Measurements from ENCODE around the gene DPYD. TPM values are rescaled to one million over a fixed set of nuclear protein-coding genes. Genes with fewer than 3 reads are reported as not detected.

DPYD gene
- total RNA-seq, 2 donors from 2014 or later, result 4.9 to 11.7 TPM

GRCh38 chr1:97414682-97415312 is 506.0 kb downstream of the DPYD start:
- intact Hi-C loops (cut with DNase I), result no loop called here
- DNase-seq, result no peak
- Histone ChIP-seq H3K4me1 (no peaks in the 10 kb centered on the region), H3K27me3 (no peaks in the 10 kb centered on the region), H3K9me3 (no peaks in the 10 kb centered on the region), H3K36me3 (no peaks in the 10 kb centered on the region), H3K4me3 (no peak overlapping the region), H3K9ac (ENCODE audit: low read depth in 2 of 2, low read length in 2 of 2) (no peak overlapping the region), H3K27ac (no peak overlapping the region)
- TF ChIP-seq CTCF (IDR thresholded peaks at IDR 0.05), result no peak

- Histone ChIP-seq H3K9ac (ENCODE audit: low read depth in 2 of 2, low read length in 2 of 2) (no peak overlapping the region), H3K36me3 (no peaks in the 10 kb centered on the region), H3K27me3 (no peaks in the 10 kb centered on the region), H3K27ac (no peak overlapping the region), H3K4me3 (no peak overlapping the region), H3K9me3 (no peaks in the 10 kb centered on the region), H3K4me1 (no peaks in the 10 kb centered on the region)
- no peak for TF ChIP-seq CTCF (IDR thresholded peaks at IDR 0.05)
- intact Hi-C loops (cut with DNase I), result no loop called here
- DNase-seq, result no peak
Measured at GRCh38 chr1:97412737-97413136, 508.1 kb downstream of the DPYD start.

- Histone ChIP-seq H3K9ac (ENCODE audit: low read depth in 2 of 2, low read length in 2 of 2) (no peak overlapping the region), H3K27me3 (no peaks in the 10 kb centered on the region), H3K9me3 (no peaks in the 10 kb centered on the region), H3K4me1 (no peaks in the 10 kb centered on the region), H3K4me3 (no peak overlapping the region), H3K27ac (no peak overlapping the region), H3K36me3 (no peaks in the 10 kb centered on the region)
- intact Hi-C loops (cut with DNase I), result no loop called here
- DNase-seq, result no peak
- TF ChIP-seq CTCF (IDR thresholded peaks at IDR 0.05), result no peak
Measured at GRCh38 chr1:97412166-97412565, 508.7 kb downstream of the DPYD start.

GRCh38 chr1:97396463-97396862 is 524.4 kb downstream of the DPYD start:
- Histone ChIP-seq H3K4me1 (no peaks in the 10 kb centered on the region), H3K36me3 (no peaks in the 10 kb centered on the region), H3K9me3 (no peaks in the 10 kb centered on the region), H3K27me3 (no peaks in the 10 kb centered on the region), H3K4me3 (no peak overlapping the region), H3K9ac (ENCODE audit: low read depth in 2 of 2, low read length in 2 of 2) (no peak overlapping the region), H3K27ac (no peak overlapping the region)
- intact Hi-C loops (cut with DNase I), result no loop called here
- DNase-seq, result no peak
- no peak for TF ChIP-seq CTCF (IDR thresholded peaks at IDR 0.05)

- Histone ChIP-seq H3K4me3 (no peak overlapping the region), H3K27ac (no peak overlapping the region), H3K9me3 (no peaks in the 10 kb centered on the region), H3K9ac (ENCODE audit: low read depth in 2 of 2, low read length in 2 of 2) (no peak overlapping the region), H3K27me3 (no peaks in the 10 kb centered on the region), H3K36me3 (no peaks in the 10 kb centered on the region), H3K4me1 (no peaks in the 10 kb centered on the region)
- no peak for DNase-seq
- no peak for TF ChIP-seq CTCF (IDR thresholded peaks at IDR 0.05)
- intact Hi-C loops (cut with DNase I), result no loop called here
Measured at GRCh38 chr1:97392701-97393100, 528.1 kb downstream of the DPYD start.

All from colonic mucosa (tissue), 4 donors.